ENCODE measurements around the gene DDX18. TPM values are rescaled to one million over a fixed set of nuclear protein-coding genes. Genes with fewer than 3 reads are reported as not detected.

DDX18 gene
- total RNA-seq, 3 donors from 2014 or later, result 42.4 to 48.1 (median 43.1) TPM

DNA sequence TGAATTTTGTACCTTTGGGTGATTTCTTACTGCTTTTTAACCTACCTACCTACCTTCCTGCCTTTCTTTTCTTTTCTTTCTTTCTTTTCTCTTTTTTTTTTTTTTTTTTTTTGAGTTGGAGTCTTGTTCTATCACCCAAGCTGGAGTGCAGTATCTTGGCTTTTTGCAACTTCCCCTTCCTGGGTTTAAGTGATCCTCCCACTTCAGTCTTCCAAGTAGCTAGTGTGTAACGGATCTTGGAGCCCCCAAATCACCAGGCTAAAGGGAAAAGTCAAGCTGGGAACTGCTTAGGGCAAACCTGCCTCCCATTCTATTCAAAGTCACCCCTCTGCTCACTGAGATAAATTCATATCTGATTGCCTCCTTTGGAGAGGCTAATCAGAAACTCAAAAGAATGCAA, 61.3 kb downstream of the DDX18 start:
- ATAC-seq (no peak), DNase-seq (no peak)
- no peaks in the 10 kb centered on the region for H3K4me1 ChIP-seq (ENCODE audit: low read depth)
- TF ChIP-seq, protein P1, sequence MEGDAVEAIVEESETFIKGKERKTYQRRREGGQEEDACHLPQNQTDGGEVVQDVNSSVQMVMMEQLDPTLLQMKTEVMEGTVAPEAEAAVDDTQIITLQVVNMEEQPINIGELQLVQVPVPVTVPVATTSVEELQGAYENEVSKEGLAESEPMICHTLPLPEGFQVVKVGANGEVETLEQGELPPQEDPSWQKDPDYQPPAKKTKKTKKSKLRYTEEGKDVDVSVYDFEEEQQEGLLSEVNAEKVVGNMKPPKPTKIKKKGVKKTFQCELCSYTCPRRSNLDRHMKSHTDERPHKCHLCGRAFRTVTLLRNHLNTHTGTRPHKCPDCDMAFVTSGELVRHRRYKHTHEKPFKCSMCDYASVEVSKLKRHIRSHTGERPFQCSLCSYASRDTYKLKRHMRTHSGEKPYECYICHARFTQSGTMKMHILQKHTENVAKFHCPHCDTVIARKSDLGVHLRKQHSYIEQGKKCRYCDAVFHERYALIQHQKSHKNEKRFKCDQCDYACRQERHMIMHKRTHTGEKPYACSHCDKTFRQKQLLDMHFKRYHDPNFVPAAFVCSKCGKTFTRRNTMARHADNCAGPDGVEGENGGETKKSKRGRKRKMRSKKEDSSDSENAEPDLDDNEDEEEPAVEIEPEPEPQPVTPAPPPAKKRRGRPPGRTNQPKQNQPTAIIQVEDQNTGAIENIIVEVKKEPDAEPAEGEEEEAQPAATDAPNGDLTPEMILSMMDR (IDR thresholded peaks at IDR 0.05), result no peak
- no peak overlapping the region for H3K4me3 ChIP-seq
- H3K36me3 ChIP-seq (ENCODE audit: low read depth), result no peaks in the 10 kb centered on the region
- intact Hi-C loops (cut with DNase I, micrococcal nuclease), result no loop called here
- H3K9me3 ChIP-seq, result no peaks in the 10 kb centered on the region

DNA sequence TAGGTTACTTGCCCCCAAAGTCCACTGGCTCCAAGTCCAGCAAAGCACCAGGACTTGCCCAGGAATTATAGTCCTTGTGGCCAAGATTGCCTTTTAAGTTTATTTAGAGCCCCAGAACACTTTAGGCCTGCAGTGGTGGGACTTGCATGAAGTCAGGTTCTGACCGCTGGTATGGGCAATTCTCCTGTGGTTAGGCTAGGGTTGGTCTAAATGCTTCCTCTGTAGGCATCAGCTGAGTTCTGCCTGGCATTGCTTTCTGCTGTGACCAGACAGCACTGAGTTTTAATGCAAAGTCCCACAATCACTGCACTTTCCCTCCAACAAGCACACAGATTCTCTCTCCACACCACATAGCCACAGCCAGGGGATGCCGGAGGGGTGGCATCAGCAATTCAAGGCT, 64.5 kb downstream of the DDX18 start:
- no peaks in the 10 kb centered on the region for H3K9me3 ChIP-seq
- ATAC-seq (no peak), DNase-seq (no peak)
- no peak overlapping the region for H3K4me3 ChIP-seq
- intact Hi-C loops (cut with DNase I, micrococcal nuclease), result no loop called here
- no peaks in the 10 kb centered on the region for H3K36me3 ChIP-seq (ENCODE audit: low read depth)
- TF ChIP-seq, protein P1 (IDR thresholded peaks at IDR 0.05), result no peak
- H3K4me1 ChIP-seq (ENCODE audit: low read depth), result no peaks in the 10 kb centered on the region

Other genes with a start within 250 kb of the DDX18 start
- 10 to 100 TPM; 42.3 to 55.7 (median 42.6) TPM for gene CCDC93, start 199.4 kb downstream of the DDX18 start, total RNA-seq

Measured in mucosa of descending colon (tissue), 3 donors.